ENCODE results near the gene EN2.

The EN2 gene

DNA sequence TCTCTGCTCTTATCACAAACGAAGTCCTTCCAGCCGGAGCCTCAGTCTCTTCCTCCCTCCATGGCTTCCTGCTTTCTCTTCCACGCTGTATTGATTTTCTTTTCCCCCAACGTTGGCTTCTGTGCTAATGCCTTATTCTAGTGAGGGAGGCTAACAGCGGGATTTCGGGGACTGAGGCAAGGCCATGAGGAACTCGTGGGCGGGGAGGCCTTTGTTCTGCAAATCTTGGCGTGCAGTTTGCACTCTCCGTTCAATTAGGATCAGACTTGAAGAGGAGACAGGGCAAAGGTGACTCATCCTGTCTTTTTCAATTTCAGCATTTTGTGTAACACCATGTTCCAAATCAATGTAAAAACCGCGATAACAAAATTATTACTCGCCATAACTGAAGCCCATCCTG is 25.3 kb downstream of the EN2 start:
- Histone ChIP-seq H3K27ac (ENCODE audit: insufficient read depth in 1 of 2, low read depth in 1 of 2, low read length in 2 of 2, poor library complexity in 1 of 2, severe bottlenecking in 2 of 2) (no peak overlapping the region), H3K36me3 (ENCODE audit: control insufficient read depth in 4 of 4, insufficient read depth in 4 of 4, low read length in 3 of 4) (no peaks in the 10 kb centered on the region), H3K9me3 (ENCODE audit: control extremely low read depth in 1 of 5, control insufficient read depth in 4 of 5, insufficient read depth in 2 of 5, low read depth in 1 of 5, low read length in 4 of 5) (peaks cover 0 to 8% (median 4%) of the 10 kb centered on the region in 5 experiments), H3K27me3 (replicated peaks in 2 of 5; ENCODE audit: control insufficient read depth in 4 of 5, insufficient read depth in 5 of 5, low read length in 4 of 5) (peaks cover 22 to 88% (median 32%) of the 10 kb centered on the region in 5 experiments), H3K4me1 (ENCODE audit: control extremely low read depth in 1 of 4, control insufficient read depth in 4 of 4, insufficient read depth in 4 of 4, low read length in 3 of 4) (no peaks in the 10 kb centered on the region), H3K4me3 (ENCODE audit: control insufficient read depth in 1 of 7, extremely low read depth in 1 of 7, insufficient read depth in 4 of 7, low read depth in 2 of 7, low read length in 6 of 7) (no peak overlapping the region)
- CTCF ChIA-PET, result interaction anchor here (1.7 kb wide), 1 partner anchor 14 kb away, joined by 5 read pairs; no protein-coding TSS in a partner anchor
- no peak for DNase-seq
- 31% methylated on average over 11 of the region's 13 CpGs for WGBS (ENCODE audit: insufficient coverage)
- POLR2A ChIA-PET, result no interaction called here

- ChIA-PET CTCF (interaction anchor here (1.5 to 1.7 kb wide), 2 partner anchors 15 to 24 kb away, joined by 3 to 5 read pairs; no protein-coding TSS in a partner anchor), POLR2A (no interaction called here)
- H3K9me3 ChIP-seq (ENCODE audit: control extremely low read depth in 1 of 5, control insufficient read depth in 4 of 5, insufficient read depth in 2 of 5, low read depth in 1 of 5, low read length in 4 of 5), result peaks cover 0 to 8% (median 4%) of the 10 kb centered on the region in 5 experiments
- no peaks in the 10 kb centered on the region for H3K4me1 ChIP-seq (ENCODE audit: control extremely low read depth in 1 of 4, control insufficient read depth in 4 of 4, insufficient read depth in 4 of 4, low read length in 3 of 4)
- no peaks in the 10 kb centered on the region for H3K36me3 ChIP-seq (ENCODE audit: control insufficient read depth in 4 of 4, insufficient read depth in 4 of 4, low read length in 3 of 4)
- no peak overlapping the region for H3K27ac ChIP-seq (ENCODE audit: insufficient read depth in 1 of 2, low read depth in 1 of 2, low read length in 2 of 2, poor library complexity in 1 of 2, severe bottlenecking in 2 of 2)
- WGBS (ENCODE audit: insufficient coverage), result 83% methylated on average over 13 of the region's 16 CpGs
- no peak overlapping the region for H3K4me3 ChIP-seq (ENCODE audit: control insufficient read depth in 1 of 7, extremely low read depth in 1 of 7, insufficient read depth in 4 of 7, low read depth in 2 of 7, low read length in 6 of 7)
- DNase-seq, result no peak
- H3K27me3 ChIP-seq (replicated peaks in 2 of 5; ENCODE audit: control insufficient read depth in 4 of 5, insufficient read depth in 5 of 5, low read length in 4 of 5), result peaks cover 22 to 88% (median 35%) of the 10 kb centered on the region in 5 experiments
These were observed 26.0 kb downstream of the EN2 start for GRCh38 chr7:155483868-155484325.

- H3K36me3 ChIP-seq (ENCODE audit: control insufficient read depth in 4 of 4, insufficient read depth in 4 of 4, low read length in 3 of 4), result no peaks in the 10 kb centered on the region
- H3K27me3 ChIP-seq (replicated peaks in 2 of 5; ENCODE audit: control insufficient read depth in 4 of 5, insufficient read depth in 5 of 5, low read length in 4 of 5), result peaks cover 22 to 91% (median 37%) of the 10 kb centered on the region in 5 experiments
- H3K4me1 ChIP-seq (ENCODE audit: control extremely low read depth in 1 of 4, control insufficient read depth in 4 of 4, insufficient read depth in 4 of 4, low read length in 3 of 4), result no peaks in the 10 kb centered on the region
- no peak for DNase-seq
- WGBS (ENCODE audit: insufficient coverage), result 92% methylated on average over 22 of the region's 23 CpGs
- ChIA-PET POLR2A (no interaction called here), CTCF (interaction anchor here (1.5 to 1.7 kb wide), 2 partner anchors 16 to 25 kb away, joined by 3 to 5 read pairs; no protein-coding TSS in a partner anchor)
- peaks cover 0 to 8% (median 4%) of the 10 kb centered on the region in 5 experiments for H3K9me3 ChIP-seq (ENCODE audit: control extremely low read depth in 1 of 5, control insufficient read depth in 4 of 5, insufficient read depth in 2 of 5, low read depth in 1 of 5, low read length in 4 of 5)
- no peak overlapping the region for H3K27ac ChIP-seq (ENCODE audit: insufficient read depth in 1 of 2, low read depth in 1 of 2, low read length in 2 of 2, poor library complexity in 1 of 2, severe bottlenecking in 2 of 2)
- no peak overlapping the region for H3K4me3 ChIP-seq (ENCODE audit: control insufficient read depth in 1 of 7, extremely low read depth in 1 of 7, insufficient read depth in 4 of 7, low read depth in 2 of 7, low read length in 6 of 7)
These were observed 26.8 kb downstream of the EN2 start for GRCh38 chr7:155484483-155485399.

- no peak overlapping the region for H3K27ac ChIP-seq (ENCODE audit: insufficient read depth in 1 of 2, low read depth in 1 of 2, low read length in 2 of 2, poor library complexity in 1 of 2, severe bottlenecking in 2 of 2)
- no peak for DNase-seq
- no peak overlapping the region for H3K4me3 ChIP-seq (ENCODE audit: control insufficient read depth in 1 of 7, extremely low read depth in 1 of 7, insufficient read depth in 4 of 7, low read depth in 2 of 7, low read length in 6 of 7)
- H3K9me3 ChIP-seq (ENCODE audit: control extremely low read depth in 1 of 5, control insufficient read depth in 4 of 5, insufficient read depth in 2 of 5, low read depth in 1 of 5, low read length in 4 of 5), result peaks cover 0 to 7% (median 6%) of the 10 kb centered on the region in 5 experiments
- ChIA-PET CTCF (interaction anchor here (1.6 kb wide), 1 partner anchor 16 kb away, joined by 3 read pairs; no protein-coding TSS in a partner anchor), POLR2A (no interaction called here)
- 94% methylated on average over 13 of the region's 18 CpGs for WGBS (ENCODE audit: insufficient coverage)
- peaks cover 0 to 14% (median 10%) of the 10 kb centered on the region in 4 experiments for H3K4me1 ChIP-seq (ENCODE audit: control extremely low read depth in 1 of 4, control insufficient read depth in 4 of 4, insufficient read depth in 4 of 4, low read length in 3 of 4)
- no peaks in the 10 kb centered on the region for H3K36me3 ChIP-seq (ENCODE audit: control insufficient read depth in 4 of 4, insufficient read depth in 4 of 4, low read length in 3 of 4)
- peaks cover 17 to 97% (median 38%) of the 10 kb centered on the region in 5 experiments for H3K27me3 ChIP-seq (replicated peaks in 2 of 5; ENCODE audit: control insufficient read depth in 4 of 5, insufficient read depth in 5 of 5, low read length in 4 of 5)
These were observed 29.0 kb downstream of the EN2 start for GRCh38 chr7:155486783-155487508.

- POLR2A ChIA-PET, result no interaction called here
- H3K36me3 ChIP-seq (ENCODE audit: control insufficient read depth in 4 of 4, insufficient read depth in 4 of 4, low read length in 3 of 4), result no peaks in the 10 kb centered on the region
- CTCF ChIA-PET, result interaction anchor here (1.6 kb wide), 1 partner anchor 17 kb away, joined by 3 read pairs; no protein-coding TSS in a partner anchor
- peaks cover 0 to 14% (median 10%) of the 10 kb centered on the region in 4 experiments for H3K4me1 ChIP-seq (ENCODE audit: control extremely low read depth in 1 of 4, control insufficient read depth in 4 of 4, insufficient read depth in 4 of 4, low read length in 3 of 4)
- 91% methylated on average over 27 of the region's 31 CpGs for WGBS (ENCODE audit: insufficient coverage)
- no peak overlapping the region for H3K27ac ChIP-seq (ENCODE audit: insufficient read depth in 1 of 2, low read depth in 1 of 2, low read length in 2 of 2, poor library complexity in 1 of 2, severe bottlenecking in 2 of 2)
- no peak for DNase-seq
- peaks cover 18 to 97% (median 32%) of the 10 kb centered on the region in 5 experiments for H3K27me3 ChIP-seq (replicated peaks in 2 of 5; ENCODE audit: control insufficient read depth in 4 of 5, insufficient read depth in 5 of 5, low read length in 4 of 5)
- no peak overlapping the region for H3K4me3 ChIP-seq (ENCODE audit: control insufficient read depth in 1 of 7, extremely low read depth in 1 of 7, insufficient read depth in 4 of 7, low read depth in 2 of 7, low read length in 6 of 7)
- peaks cover 0 to 7% (median 2%) of the 10 kb centered on the region in 5 experiments for H3K9me3 ChIP-seq (ENCODE audit: control extremely low read depth in 1 of 5, control insufficient read depth in 4 of 5, insufficient read depth in 2 of 5, low read depth in 1 of 5, low read length in 4 of 5)
These were observed 29.9 kb downstream of the EN2 start for GRCh38 chr7:155487509-155488482.

- H3K27me3 ChIP-seq (replicated peaks in 2 of 5; ENCODE audit: control insufficient read depth in 4 of 5, insufficient read depth in 5 of 5, low read length in 4 of 5), result peaks cover 18 to 97% (median 30%) of the 10 kb centered on the region in 5 experiments
- DNase-seq, result no peak
- WGBS (ENCODE audit: insufficient coverage), result 71% methylated on average over 7 of the region's 9 CpGs
- H3K4me3 ChIP-seq (ENCODE audit: control insufficient read depth in 1 of 7, extremely low read depth in 1 of 7, insufficient read depth in 4 of 7, low read depth in 2 of 7, low read length in 6 of 7), result no peak overlapping the region
- H3K9me3 ChIP-seq (ENCODE audit: control extremely low read depth in 1 of 5, control insufficient read depth in 4 of 5, insufficient read depth in 2 of 5, low read depth in 1 of 5, low read length in 4 of 5), result peaks cover 0 to 7% (median 2%) of the 10 kb centered on the region in 5 experiments
- ChIA-PET CTCF (no interaction called here), POLR2A (no interaction called here)
- peaks cover 0 to 14% (median 10%) of the 10 kb centered on the region in 4 experiments for H3K4me1 ChIP-seq (ENCODE audit: control extremely low read depth in 1 of 4, control insufficient read depth in 4 of 4, insufficient read depth in 4 of 4, low read length in 3 of 4)
- H3K36me3 ChIP-seq (ENCODE audit: control insufficient read depth in 4 of 4, insufficient read depth in 4 of 4, low read length in 3 of 4), result no peaks in the 10 kb centered on the region
- no peak overlapping the region for H3K27ac ChIP-seq (ENCODE audit: insufficient read depth in 1 of 2, low read depth in 1 of 2, low read length in 2 of 2, poor library complexity in 1 of 2, severe bottlenecking in 2 of 2)
These were observed 30.7 kb downstream of the EN2 start for GRCh38 chr7:155488483-155489127.

Data from common myeloid progenitor, CD34-positive (primary cell).